Activated CD8-positive, alpha-beta memory T cell treated with anti-CD3 and anti-CD28 coated beads, Interleukin-2, amount 50 U/mL, for 48 hours (primary cell): ENCODE data around the gene PI4KA.
"Not testable (repeated sequence)": the region's sequence is repeated elsewhere in the genome, so short reads cannot be mapped to it uniquely, and the experiment has no call there.

Source experiments
- DNase-seq: peaks from one replicate; pipeline ENCODE4 v3.0.0-alpha.2; 2020

The PI4KA gene

DNA sequence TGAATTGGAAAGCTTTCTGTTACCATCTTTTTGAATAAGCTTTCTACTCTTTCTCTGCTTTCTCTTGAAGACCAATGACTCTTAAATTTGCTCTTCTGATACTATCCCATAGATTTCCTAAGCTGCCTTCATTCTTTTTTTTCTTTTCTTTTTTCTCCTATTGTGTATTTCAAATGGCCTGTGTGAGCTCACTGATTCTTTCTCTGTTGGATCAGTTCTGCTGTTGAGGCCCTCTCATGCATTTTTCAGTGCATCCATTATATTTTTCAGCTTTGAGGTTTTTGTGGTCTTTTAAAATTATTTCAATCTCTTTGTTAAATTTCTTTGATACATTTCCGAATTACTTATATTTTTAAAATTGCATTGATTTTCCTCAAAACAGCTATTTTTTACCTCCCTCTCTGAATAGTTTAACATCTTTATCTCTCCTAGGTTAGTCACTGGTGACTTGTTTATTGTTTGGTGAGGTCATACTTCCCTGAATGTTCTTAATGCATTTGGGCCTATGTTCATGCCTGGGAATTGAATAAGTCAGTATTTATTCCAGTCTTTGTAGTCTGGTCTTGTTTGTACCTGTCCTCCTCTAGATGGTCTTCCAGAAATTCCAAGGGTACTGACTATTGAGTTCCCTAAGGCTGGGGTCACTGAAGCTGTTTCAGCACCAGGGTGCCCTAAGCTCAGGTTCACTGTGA is 195.3 kb downstream of the PI4KA start:
- no peak for DNase-seq

DNA sequence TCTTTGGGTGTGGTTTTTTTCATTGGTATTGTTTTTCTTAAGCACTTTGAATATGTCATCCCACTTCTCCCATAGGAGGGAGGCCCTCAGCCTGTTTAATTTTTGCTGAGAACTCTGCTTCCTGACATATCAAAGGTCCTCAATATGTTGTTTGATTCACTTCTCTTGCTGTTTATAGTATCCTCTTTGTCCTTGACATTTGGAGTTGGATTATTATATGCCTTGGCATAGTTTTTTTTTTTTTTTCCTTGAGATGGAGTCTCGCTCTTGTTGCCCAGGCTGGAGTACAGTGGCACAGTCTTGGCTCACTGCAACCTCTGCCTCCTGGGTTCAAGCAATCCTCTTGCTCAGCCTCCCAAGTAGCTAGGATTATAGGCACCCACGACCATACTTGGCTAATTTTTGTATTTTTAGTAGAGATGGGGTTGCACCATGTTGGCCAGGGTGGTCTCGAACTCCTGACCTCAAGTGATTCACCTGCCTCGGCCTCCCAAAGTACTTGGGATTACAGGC is 196.0 kb downstream of the PI4KA start:
- not testable (repeated sequence) for DNase-seq

DNA sequence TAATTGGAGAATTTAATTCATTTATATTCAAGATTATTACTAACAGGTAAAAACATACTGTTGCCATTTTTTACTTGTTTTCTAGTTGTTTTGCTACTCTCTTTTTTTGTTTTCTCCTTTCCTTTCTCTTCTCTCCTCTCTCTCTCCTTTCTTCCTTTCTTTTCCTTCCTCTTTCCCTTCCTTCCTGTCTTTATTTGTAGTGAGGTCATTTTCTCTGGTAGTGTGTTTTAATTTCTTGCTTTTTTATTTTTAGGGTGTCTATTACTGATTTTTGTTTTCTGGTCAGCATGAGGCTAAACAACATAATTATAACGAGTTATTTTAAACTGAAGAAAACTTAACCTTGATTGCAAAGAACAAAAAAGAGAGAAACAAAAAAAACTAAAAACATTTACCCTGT is 197.1 kb downstream of the PI4KA start:
- no peak for DNase-seq

DNA sequence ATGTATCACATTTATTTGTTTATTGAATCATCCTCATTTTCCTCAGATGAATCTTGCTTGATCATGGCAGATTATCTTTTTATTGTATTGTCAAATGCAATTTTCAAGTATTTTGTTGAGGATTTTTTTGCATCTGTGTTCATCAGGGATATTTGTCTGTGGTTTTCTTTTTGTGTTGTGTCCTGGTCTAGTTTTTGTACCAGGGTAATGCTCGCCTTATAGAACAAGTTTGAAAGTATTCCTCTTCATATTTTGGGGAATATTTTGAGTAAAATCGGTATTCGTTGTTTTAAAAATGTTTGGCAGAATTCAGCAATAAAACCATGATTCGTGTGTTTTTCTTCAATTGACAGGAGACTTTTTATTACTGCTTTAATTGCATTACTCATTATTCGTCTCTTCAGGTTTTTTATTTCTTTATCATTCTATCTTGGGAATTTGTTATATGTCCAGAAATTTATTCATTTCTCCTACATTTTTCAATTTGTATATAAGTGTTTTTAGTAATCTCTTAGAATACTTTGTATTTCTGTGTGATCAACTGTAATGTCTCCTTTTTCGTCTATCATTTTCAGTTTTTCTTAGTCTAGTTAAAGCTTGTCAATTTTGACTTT is 198.1 kb downstream of the PI4KA start:
- no peak for DNase-seq

DNA sequence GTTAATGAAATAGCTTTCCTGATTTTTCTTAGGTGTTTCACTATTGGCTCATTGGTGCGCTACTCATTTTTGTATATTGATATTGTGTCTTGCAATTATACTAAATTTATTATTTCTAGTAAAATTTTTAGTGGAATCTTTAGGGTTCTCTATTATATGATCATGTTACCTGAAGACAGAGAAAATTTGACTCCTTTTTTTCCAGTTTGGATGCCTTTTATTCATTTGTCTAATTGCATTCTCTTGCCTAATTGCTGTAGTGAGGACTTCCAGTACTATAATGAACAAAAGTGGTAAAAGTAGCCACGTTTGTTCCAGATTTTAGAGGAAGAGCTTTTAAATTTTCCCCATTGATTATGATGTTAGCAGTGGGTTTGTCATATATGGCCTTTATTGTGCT is 198.7 kb downstream of the PI4KA start:
- no peak for DNase-seq

DNA sequence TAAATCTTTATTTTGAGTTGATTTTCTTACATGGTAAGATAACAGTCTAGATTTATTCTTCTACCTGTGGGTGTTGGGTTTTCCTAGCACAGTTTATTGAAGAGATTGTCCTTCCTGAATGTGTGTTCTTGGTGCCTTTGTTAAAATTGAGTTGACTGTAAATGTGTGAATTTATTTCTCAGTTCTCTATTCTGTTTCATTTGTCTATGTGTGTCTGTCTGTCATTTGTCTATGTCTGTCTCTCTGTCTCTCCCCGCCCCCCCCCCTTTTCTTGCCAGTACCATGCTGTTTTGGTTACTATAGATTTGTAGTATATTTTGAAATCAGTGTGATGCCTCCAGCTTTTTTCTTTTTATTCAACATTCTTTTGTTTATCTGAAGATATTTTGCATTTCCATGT is 199.4 kb downstream of the PI4KA start:
- DNase-seq: no peak

DNA sequence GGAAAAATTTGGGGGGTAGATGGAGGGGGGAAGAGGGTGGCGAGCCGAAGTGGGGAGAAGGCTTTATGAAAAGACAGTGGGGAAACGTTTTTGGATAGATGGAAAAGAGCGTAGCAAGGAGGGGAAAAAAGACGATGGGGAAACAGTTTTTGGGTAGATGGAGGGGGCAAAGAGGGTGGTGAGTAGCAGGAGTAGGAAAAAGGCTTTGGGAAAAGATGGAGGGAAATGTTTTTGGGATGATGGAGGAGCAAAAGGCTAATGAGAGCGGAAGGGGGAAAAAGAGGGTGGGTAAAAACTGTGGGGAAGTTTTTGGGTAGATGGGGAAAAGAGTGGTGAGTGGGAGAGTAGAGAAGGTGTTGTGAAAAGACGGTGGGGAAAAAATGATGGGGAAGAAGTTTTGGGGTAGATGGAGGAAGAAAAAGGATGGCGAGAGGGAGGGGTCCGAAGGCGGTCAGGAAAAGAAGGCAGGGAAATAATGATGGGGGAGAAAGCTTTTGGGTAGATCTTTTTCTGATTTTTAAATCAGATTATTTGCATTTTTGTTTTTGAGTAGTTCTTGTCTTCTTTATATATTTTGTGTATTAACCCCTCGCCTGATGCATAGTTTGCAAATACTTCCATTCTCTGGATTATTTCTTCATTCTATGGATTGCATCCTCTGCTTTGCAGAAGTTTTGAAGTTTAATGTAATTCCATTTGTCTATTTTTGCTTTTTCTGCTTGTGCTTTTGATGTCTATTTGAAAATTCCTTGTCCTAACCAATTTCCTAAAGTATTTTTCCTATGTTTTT is 200.0 kb downstream of the PI4KA start:
- DNase-seq: no peak

DNA sequence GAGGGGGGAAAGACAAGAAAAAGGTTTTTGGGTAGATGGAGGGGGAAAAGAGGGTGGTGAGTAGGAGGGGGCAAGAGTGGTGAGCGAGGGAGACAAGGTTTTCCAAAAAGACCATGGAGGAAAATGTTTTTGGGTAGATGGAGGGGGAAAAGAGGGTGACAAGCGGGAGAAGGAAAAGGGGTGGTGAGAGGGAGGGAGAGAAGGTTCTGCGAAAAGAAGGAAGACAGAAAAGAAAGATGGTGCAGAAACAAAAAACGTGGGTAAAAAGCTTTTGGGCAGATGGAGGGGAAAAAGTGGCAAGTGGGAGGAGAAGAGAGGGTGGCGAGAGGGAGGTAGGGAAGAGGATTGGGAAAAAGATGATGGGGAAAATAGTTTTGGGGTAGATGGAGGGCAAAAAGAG is 200.6 kb downstream of the PI4KA start:
- DNase-seq: no peak
